ENCODE measurements around the gene MFSD2A.

GRCh38 chr1:39952359-39953110 lies 2.4 kb upstream of the MFSD2A start:
- no peak for TF ChIP-seq CTCF (IDR thresholded peaks at IDR 0.05)
- TF ChIP-seq POLR2A (IDR thresholded peaks at IDR 0.05) = no peak
- TF ChIP-seq POLR2AphosphoS5 (IDR thresholded peaks at IDR 0.05) = no peak
